SU-DHL-6 (cell line): ENCODE measurements around the gene AMZ1.

Experiments used
- H2AFZ ChIP-seq: fragments of 200-600 bp; sonication (generic); 2 replicates; pipeline ENCODE4 v1.6.1; 2014; ENCODE audit warnings: low read depth, mild to moderate bottlenecking, moderate library complexity, mixed read lengths, antibody characterized with exemption, low read length; ENCODE audit not compliant: severe bottlenecking
- H3F3A ChIP-seq: fragments of 200-600 bp; shearing (Covaris generic); 2 replicates; pipeline ENCODE4 v1.6.0; 2016; ENCODE audit warnings: antibody characterized with exemption, mild to moderate bottlenecking; ENCODE audit not compliant: insufficient read depth
- H3K27ac ChIP-seq: fragments of 200-600 bp; sonication (generic); 2 replicates; pipeline ENCODE4 v1.5.1; 2016; ENCODE audit warnings: low read depth, mild to moderate bottlenecking, low read length, moderate library complexity, mixed read lengths
- H3K27me3 ChIP-seq: fragments of 200-600 bp; sonication (generic), shearing (Covaris generic); 2 replicates; pipeline ENCODE4 v1.6.0; 2014; ENCODE audit warnings: mild to moderate bottlenecking, low read length
- H3K36me3 ChIP-seq: fragments of 200-600 bp; sonication (generic); 2 replicates; pipeline ENCODE4 v1.6.1; 2014; ENCODE audit warnings: mild to moderate bottlenecking, low read length, mixed read lengths
- H3K4me2 ChIP-seq: fragments of 300-600, 200-600 bp; shearing (Covaris generic), sonication (generic); 2 replicates; pipeline ENCODE4 v1.6.0; 2014; ENCODE audit warnings: low read length, low read depth, mild to moderate bottlenecking; ENCODE audit not compliant: poor library complexity, severe bottlenecking
- H3K4me3 ChIP-seq: fragments of 200-600 bp; sonication (generic); 2 replicates; pipeline ENCODE4 v1.5.1; 2014; ENCODE audit warnings: antibody characterized with exemption, low read length, mild to moderate bottlenecking, mixed read lengths; ENCODE audit not compliant: insufficient read depth, poor library complexity, severe bottlenecking
- H3K79me2 ChIP-seq: fragments of 200-600 bp; sonication (generic); 2 replicates; pipeline ENCODE4 v1.6.1; 2014; ENCODE audit warnings: mild to moderate bottlenecking, low read length, moderate library complexity; ENCODE audit not compliant: insufficient read depth
- H3K9ac ChIP-seq: fragments of 200-600 bp; sonication (generic); 2 replicates; pipeline ENCODE4 v1.7.0; 2014; ENCODE audit warnings: mild to moderate bottlenecking, low read length
- H3K9me2 ChIP-seq: fragments of 200-600 bp; sonication (generic); replicated peaks from 2 replicates; pipeline ENCODE4 v1.6.1; 2014; ENCODE audit warnings: low read length; ENCODE audit not compliant: insufficient read depth
- H3K9me3 ChIP-seq: fragments of 200-600 bp; sonication (generic); 2 replicates; pipeline ENCODE4 v1.6.1; 2014; ENCODE audit warnings: low read length, mixed read lengths; ENCODE audit not compliant: insufficient read depth
- H4K20me1 ChIP-seq: fragments of 200-600 bp; sonication (generic); 2 replicates; pipeline ENCODE4 v1.6.1; 2014; ENCODE audit warnings: low read depth, mild to moderate bottlenecking, antibody characterized with exemption, low read length, moderate library complexity, mixed read lengths
- CTCF ChIP-seq: fragments of 200-600 bp; sonication (generic); IDR thresholded peaks from one replicate; pipeline ENCODE4 v1.5.1; 2017; ENCODE audit warnings: antibody characterized with exemption, mild to moderate bottlenecking, low read length, moderate library complexity; ENCODE audit not compliant: insufficient read depth, poor library complexity, severe bottlenecking
- EZH2phosphoT487 ChIP-seq: fragments of 200-600 bp; sonication (generic), shearing (Covaris generic); conservative IDR thresholded peaks from 2 replicates; pipeline ENCODE4 v1.6.1; 2018; ENCODE audit warnings: mild to moderate bottlenecking, antibody characterized with exemption, low read length, moderate library complexity, mixed read lengths

Gene AMZ1

GRCh38 chr7:2666155-2666554 lies 21.8 kb upstream of the AMZ1 start:
- TF ChIP-seq EZH2phosphoT487 = no peak
- TF ChIP-seq CTCF = no peak
- Histone ChIP-seq H3K79me2 (no peaks in the 10 kb centered on the region), H3K27me3 (no peaks in the 10 kb centered on the region), H3K4me3 (no peak overlapping the region), H3K4me2 (no peak overlapping the region), H3K9me2 (no peaks in the 10 kb centered on the region), H3K9me3 (no peaks in the 10 kb centered on the region), H3K36me3 (no peaks in the 10 kb centered on the region), H3F3A (no peaks in the 10 kb centered on the region), H3K27ac (no peak overlapping the region), H2AFZ (no peak overlapping the region), H4K20me1 (no peaks in the 10 kb centered on the region), H3K9ac (no peak overlapping the region)

GRCh38 chr7:2666588-2667250 lies 21.3 kb upstream of the AMZ1 start:
- Histone ChIP-seq H3K4me2 (no peak overlapping the region), H3K27me3 (no peaks in the 10 kb centered on the region), H3K36me3 (no peaks in the 10 kb centered on the region), H3K27ac (no peak overlapping the region), H3K9ac (no peak overlapping the region), H3K79me2 (no peaks in the 10 kb centered on the region), H3K9me2 (no peaks in the 10 kb centered on the region), H3K4me3 (no peak overlapping the region), H2AFZ (no peak overlapping the region), H3F3A (no peaks in the 10 kb centered on the region), H4K20me1 (no peaks in the 10 kb centered on the region), H3K9me3 (no peaks in the 10 kb centered on the region)
- TF ChIP-seq CTCF = no peak
- TF ChIP-seq EZH2phosphoT487 = no peak

- Histone ChIP-seq H4K20me1 (no peaks in the 10 kb centered on the region), H3K36me3 (no peaks in the 10 kb centered on the region), H3K27me3 (no peaks in the 10 kb centered on the region), H3K27ac (no peak overlapping the region), H3F3A (no peaks in the 10 kb centered on the region), H3K9me2 (no peaks in the 10 kb centered on the region), H3K9me3 (no peaks in the 10 kb centered on the region), H3K9ac (no peak overlapping the region), H3K4me2 (no peak overlapping the region), H3K79me2 (no peaks in the 10 kb centered on the region), H2AFZ (no peak overlapping the region), H3K4me3 (no peak overlapping the region)
- TF ChIP-seq CTCF (no peak), EZH2phosphoT487 (no peak)
Measured at GRCh38 chr7:2667843-2668242, 20.2 kb upstream of the AMZ1 start.
